Measurements from ENCODE around the gene OSBPL5.
A peak's percentile ranks its signal among the peaks of the same experiment; 100 is the strongest.

The OSBPL5 gene

GRCh38 chr11:3044004-3044403, 121.1 kb downstream of the OSBPL5 start:
- H3K9ac ChIP-seq (ENCODE audit: low read length in 5 of 5): peak overlapping the region in 1 of 5 donors; percentile 57
- no peaks in the 10 kb centered on the region for H3K27me3 ChIP-seq (ENCODE audit: control insufficient read depth in 5 of 5, insufficient read depth in 4 of 5, low read length in 5 of 5)
- H3K4me1 ChIP-seq (ENCODE audit: control insufficient read depth in 5 of 5, insufficient read depth in 5 of 5, low read length in 5 of 5): peaks cover 4 to 67% (median 36%) of the 10 kb centered on the region in 5 donors
- no peaks in the 10 kb centered on the region for H3K9me3 ChIP-seq (ENCODE audit: control insufficient read depth in 5 of 5, low read length in 5 of 5)
- H3K4me3 ChIP-seq (ENCODE audit: low read depth in 1 of 5, low read length in 5 of 5): no peak overlapping the region
- H3K27ac ChIP-seq (ENCODE audit: low read depth, low read length): peak overlapping the region; percentile 93
- peaks cover 6 to 62% (median 49%) of the 10 kb centered on the region in 5 donors for H3K36me3 ChIP-seq (ENCODE audit: control insufficient read depth in 5 of 5, insufficient read depth in 5 of 5, low read length in 5 of 5)

- Histone ChIP-seq H3K4me1 (ENCODE audit: control insufficient read depth in 5 of 5, insufficient read depth in 5 of 5, low read length in 5 of 5) (peaks cover 4 to 60% (median 35%) of the 10 kb centered on the region in 5 donors), H3K9me3 (ENCODE audit: control insufficient read depth in 5 of 5, low read length in 5 of 5) (no peaks in the 10 kb centered on the region), H3K9ac (ENCODE audit: low read length in 5 of 5) (peak overlapping the region; percentile 32 to 60 (median 44)), H3K36me3 (ENCODE audit: control insufficient read depth in 5 of 5, insufficient read depth in 5 of 5, low read length in 5 of 5) (peaks cover 6 to 68% (median 55%) of the 10 kb centered on the region in 5 donors), H3K4me3 (ENCODE audit: low read depth in 1 of 5, low read length in 5 of 5) (peak overlapping the region in 1 of 5 donors; percentile 17), H3K27ac (ENCODE audit: low read depth, low read length) (peak overlapping the region; percentile 93), H3K27me3 (ENCODE audit: control insufficient read depth in 5 of 5, insufficient read depth in 4 of 5, low read length in 5 of 5) (no peaks in the 10 kb centered on the region)
Observed at GRCh38 chr11:3043315-3043871, 121.7 kb downstream of the OSBPL5 start.

GRCh38 chr11:3042496-3043314, 122.4 kb downstream of the OSBPL5 start:
- Histone ChIP-seq H3K4me1 (ENCODE audit: control insufficient read depth in 5 of 5, insufficient read depth in 5 of 5, low read length in 5 of 5) (peaks cover 6 to 60% (median 39%) of the 10 kb centered on the region in 5 donors), H3K4me3 (ENCODE audit: low read depth in 1 of 5, low read length in 5 of 5) (peak overlapping the region in 2 of 5 donors; percentile 17 to 20), H3K9ac (ENCODE audit: low read length in 5 of 5) (peak overlapping the region; percentile 32 to 60 (median 44)), H3K36me3 (ENCODE audit: control insufficient read depth in 5 of 5, insufficient read depth in 5 of 5, low read length in 5 of 5) (peaks cover 6 to 73% (median 62%) of the 10 kb centered on the region in 5 donors), H3K27ac (ENCODE audit: low read depth, low read length) (peak overlapping the region; percentile 93), H3K9me3 (ENCODE audit: control insufficient read depth in 5 of 5, low read length in 5 of 5) (no peaks in the 10 kb centered on the region), H3K27me3 (ENCODE audit: control insufficient read depth in 5 of 5, insufficient read depth in 4 of 5, low read length in 5 of 5) (no peaks in the 10 kb centered on the region)

GRCh38 chr11:3041699-3042441, 123.2 kb downstream of the OSBPL5 start:
- Histone ChIP-seq H3K9me3 (ENCODE audit: control insufficient read depth in 5 of 5, low read length in 5 of 5) (no peaks in the 10 kb centered on the region), H3K9ac (ENCODE audit: low read length in 5 of 5) (peak overlapping the region in 1 of 5 donors; percentile 29), H3K4me1 (ENCODE audit: control insufficient read depth in 5 of 5, insufficient read depth in 5 of 5, low read length in 5 of 5) (peaks cover 10 to 68% (median 47%) of the 10 kb centered on the region in 5 donors), H3K27ac (ENCODE audit: low read depth, low read length) (peak overlapping the region; percentile 93), H3K36me3 (ENCODE audit: control insufficient read depth in 5 of 5, insufficient read depth in 5 of 5, low read length in 5 of 5) (peaks cover 6 to 75% (median 67%) of the 10 kb centered on the region in 5 donors), H3K27me3 (ENCODE audit: control insufficient read depth in 5 of 5, insufficient read depth in 4 of 5, low read length in 5 of 5) (no peaks in the 10 kb centered on the region), H3K4me3 (ENCODE audit: low read depth in 1 of 5, low read length in 5 of 5) (no peak overlapping the region)

GRCh38 chr11:3040881-3041280, 124.2 kb downstream of the OSBPL5 start:
- Histone ChIP-seq H3K4me1 (ENCODE audit: control insufficient read depth in 5 of 5, insufficient read depth in 5 of 5, low read length in 5 of 5) (peaks cover 13 to 66% (median 49%) of the 10 kb centered on the region in 5 donors), H3K27ac (ENCODE audit: low read depth, low read length) (no peak overlapping the region), H3K27me3 (ENCODE audit: control insufficient read depth in 5 of 5, insufficient read depth in 4 of 5, low read length in 5 of 5) (no peaks in the 10 kb centered on the region), H3K9ac (ENCODE audit: low read length in 5 of 5) (no peak overlapping the region), H3K4me3 (ENCODE audit: low read depth in 1 of 5, low read length in 5 of 5) (no peak overlapping the region), H3K9me3 (ENCODE audit: control insufficient read depth in 5 of 5, low read length in 5 of 5) (no peaks in the 10 kb centered on the region), H3K36me3 (ENCODE audit: control insufficient read depth in 5 of 5, insufficient read depth in 5 of 5, low read length in 5 of 5) (peaks cover 11 to 76% (median 69%) of the 10 kb centered on the region in 5 donors)

- H3K4me3 ChIP-seq (ENCODE audit: low read depth in 1 of 5, low read length in 5 of 5): no peak overlapping the region
- peaks cover 12 to 41% (median 33%) of the 10 kb centered on the region in 5 donors for H3K4me1 ChIP-seq (ENCODE audit: control insufficient read depth in 5 of 5, insufficient read depth in 5 of 5, low read length in 5 of 5)
- peak overlapping the region; percentile 57 for H3K27ac ChIP-seq (ENCODE audit: low read depth, low read length)
- H3K27me3 ChIP-seq (ENCODE audit: control insufficient read depth in 5 of 5, insufficient read depth in 4 of 5, low read length in 5 of 5): no peaks in the 10 kb centered on the region
- H3K9me3 ChIP-seq (ENCODE audit: control insufficient read depth in 5 of 5, low read length in 5 of 5): no peaks in the 10 kb centered on the region
- H3K9ac ChIP-seq (ENCODE audit: low read length in 5 of 5): peak overlapping the region in 2 of 5 donors; percentile 5 to 23
- peaks cover 11 to 82% (median 72%) of the 10 kb centered on the region in 5 donors for H3K36me3 ChIP-seq (ENCODE audit: control insufficient read depth in 5 of 5, insufficient read depth in 5 of 5, low read length in 5 of 5)
Observed at GRCh38 chr11:3037945-3038271, 127.2 kb downstream of the OSBPL5 start.

Measured in subcutaneous abdominal adipose tissue (tissue), 5 donors.